Coronary artery (tissue), 2 donors: ENCODE measurements around the gene KCNAB2.

Source experiments
- DNase-seq: peaks from one replicate; pipeline ENCODE4 v3.0.0-alpha.2; 2017; ENCODE audit warnings: low spot score
- H3K27ac ChIP-seq, 2 donors: fragments of 200-600 bp; sonication (generic); one replicate each; pipeline ENCODE4 v1.5.1; 2016 to 2019
- H3K4me3 ChIP-seq: fragments of 200-600 bp; sonication (generic); 2 replicates; pipeline ENCODE4 v1.5.1; 2016; ENCODE audit warnings: mild to moderate bottlenecking, moderate library complexity
- TF ChIP-seq, protein P1 (sequence below): fragments of 200-600 bp; sonication (generic); IDR thresholded peaks from one replicate; pipeline ENCODE4 v1.5.1; 2019; ENCODE audit warnings: antibody characterized with exemption

Gene KCNAB2

DNA sequence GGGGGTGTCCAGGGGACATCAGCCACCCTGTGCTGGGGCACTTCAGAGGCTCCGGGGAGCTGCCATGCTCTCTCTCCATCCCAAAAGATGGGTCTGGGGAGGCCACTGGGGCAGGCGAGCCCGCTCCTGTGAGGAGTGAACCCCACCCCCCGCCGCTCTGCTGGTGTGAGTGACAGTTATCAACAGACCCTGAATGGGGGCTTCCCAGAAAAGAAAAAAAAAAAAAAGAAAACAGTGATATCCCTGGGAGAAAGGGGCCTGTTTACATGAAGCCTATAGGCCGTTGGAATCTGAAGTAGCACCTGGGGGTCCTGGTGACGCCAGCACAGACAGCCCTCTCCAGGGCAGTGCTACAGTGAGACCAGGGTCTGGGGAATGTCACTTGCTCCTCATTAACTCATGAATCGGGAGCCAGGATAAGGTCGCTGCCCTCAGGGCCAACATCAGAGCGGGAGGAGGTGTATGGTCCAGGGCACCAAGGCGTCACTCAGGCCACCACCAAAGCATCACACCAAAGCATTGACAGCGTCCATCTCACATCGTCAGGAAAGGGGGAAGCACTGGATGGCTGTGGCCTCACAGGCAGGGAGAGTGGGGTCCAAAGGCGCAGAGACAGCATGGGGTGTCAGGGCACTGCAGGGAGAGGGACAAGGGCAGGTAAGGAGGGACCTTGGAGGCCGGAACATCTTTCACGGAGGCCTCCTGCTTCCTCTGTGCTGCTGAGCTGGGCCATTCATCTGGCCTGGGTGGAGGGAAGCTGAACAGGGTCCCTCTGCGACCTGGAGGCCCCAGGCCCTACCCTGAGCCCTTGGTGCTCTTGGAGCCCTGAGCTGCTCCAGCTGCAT is 45.0 kb upstream of the KCNAB2 start:
- DNase-seq, result no peak
- TF ChIP-seq, protein P1, sequence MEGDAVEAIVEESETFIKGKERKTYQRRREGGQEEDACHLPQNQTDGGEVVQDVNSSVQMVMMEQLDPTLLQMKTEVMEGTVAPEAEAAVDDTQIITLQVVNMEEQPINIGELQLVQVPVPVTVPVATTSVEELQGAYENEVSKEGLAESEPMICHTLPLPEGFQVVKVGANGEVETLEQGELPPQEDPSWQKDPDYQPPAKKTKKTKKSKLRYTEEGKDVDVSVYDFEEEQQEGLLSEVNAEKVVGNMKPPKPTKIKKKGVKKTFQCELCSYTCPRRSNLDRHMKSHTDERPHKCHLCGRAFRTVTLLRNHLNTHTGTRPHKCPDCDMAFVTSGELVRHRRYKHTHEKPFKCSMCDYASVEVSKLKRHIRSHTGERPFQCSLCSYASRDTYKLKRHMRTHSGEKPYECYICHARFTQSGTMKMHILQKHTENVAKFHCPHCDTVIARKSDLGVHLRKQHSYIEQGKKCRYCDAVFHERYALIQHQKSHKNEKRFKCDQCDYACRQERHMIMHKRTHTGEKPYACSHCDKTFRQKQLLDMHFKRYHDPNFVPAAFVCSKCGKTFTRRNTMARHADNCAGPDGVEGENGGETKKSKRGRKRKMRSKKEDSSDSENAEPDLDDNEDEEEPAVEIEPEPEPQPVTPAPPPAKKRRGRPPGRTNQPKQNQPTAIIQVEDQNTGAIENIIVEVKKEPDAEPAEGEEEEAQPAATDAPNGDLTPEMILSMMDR, result no peak
- H3K4me3 ChIP-seq, result no peak overlapping the region
- H3K27ac ChIP-seq, result no peak overlapping the region

DNA sequence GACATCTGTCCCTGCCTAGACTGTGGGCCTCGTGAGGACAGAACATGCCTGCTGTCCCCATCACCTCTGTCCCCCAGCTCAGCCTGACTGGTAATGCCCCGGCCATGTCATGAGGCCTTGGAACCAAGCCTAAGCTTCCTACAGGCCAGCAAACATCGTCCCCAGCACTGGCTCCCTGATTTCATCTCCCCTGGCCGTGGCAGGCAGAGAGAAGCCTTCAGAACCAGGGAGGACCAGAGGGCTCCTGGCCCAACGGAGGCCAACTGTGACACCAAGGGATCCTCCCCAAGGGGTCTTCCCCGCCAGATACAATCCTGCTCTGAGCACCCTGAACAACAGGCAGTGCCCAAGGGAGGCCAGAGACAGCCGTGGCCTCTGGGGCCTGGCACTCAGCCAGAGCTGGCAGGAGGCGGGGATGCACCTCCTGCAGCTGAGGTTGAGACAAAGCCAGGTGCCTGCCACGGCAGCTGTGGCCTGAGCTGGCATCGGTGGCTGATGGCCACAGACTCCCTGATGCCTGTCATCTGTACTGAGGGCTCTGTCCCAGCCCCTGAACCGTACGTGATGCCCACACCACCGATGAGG is 43.6 kb upstream of the KCNAB2 start:
- DNase-seq, result no peak
- Histone ChIP-seq H3K4me3 (no peak overlapping the region), H3K27ac (no peak overlapping the region)
- TF ChIP-seq, protein P1, result no peak

DNA sequence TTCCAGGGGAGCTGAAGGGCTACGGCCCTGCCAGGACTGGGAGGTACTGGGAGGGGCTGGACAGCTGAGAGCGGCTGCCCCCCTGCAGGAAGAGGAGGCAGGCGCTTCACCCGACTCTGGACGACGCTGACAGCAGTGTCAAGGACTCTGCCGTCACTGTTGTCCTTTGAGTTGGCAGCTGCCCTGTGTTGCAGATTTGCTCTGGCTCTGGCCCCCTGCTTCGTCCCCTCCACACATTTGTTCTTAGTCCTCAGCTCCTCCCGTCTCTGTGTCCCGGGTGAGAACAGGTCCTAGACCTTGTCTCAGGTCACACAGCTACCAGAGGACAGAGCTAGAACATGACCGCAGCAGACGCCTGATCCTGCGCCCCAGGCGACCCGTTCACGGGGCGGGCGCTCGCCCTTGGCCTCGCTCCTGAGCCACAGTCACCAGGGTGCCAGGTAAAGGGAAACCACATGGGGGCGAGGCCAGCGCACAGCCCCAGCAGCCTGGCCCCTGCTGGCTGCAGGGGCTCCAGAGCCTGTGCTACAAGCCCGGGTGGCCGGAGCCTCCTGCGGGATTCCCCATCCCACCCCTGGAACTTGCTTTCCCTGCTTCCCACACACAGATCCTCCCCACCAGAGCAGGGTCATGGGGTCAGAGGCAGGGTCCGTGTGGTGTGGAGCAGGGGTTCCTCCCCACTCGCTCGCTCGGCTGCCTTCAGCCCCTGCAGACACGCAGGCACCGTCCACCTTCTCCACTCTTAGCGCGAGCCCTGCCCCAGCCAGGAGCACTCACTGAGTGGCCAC is 42.8 kb upstream of the KCNAB2 start:
- Histone ChIP-seq H3K27ac (no peak overlapping the region), H3K4me3 (no peak overlapping the region)
- TF ChIP-seq, protein P1, result no peak
- no peak for DNase-seq

- Histone ChIP-seq H3K4me3 (no peak overlapping the region), H3K27ac (no peak overlapping the region)
- TF ChIP-seq, protein P1, result no peak
- DNase-seq, result no peak
These were observed 41.9 kb upstream of the KCNAB2 start for GRCh38 chr1:6003568-6004411.

- Histone ChIP-seq H3K27ac (no peak overlapping the region), H3K4me3 (no peak overlapping the region)
- DNase-seq, result no peak
- TF ChIP-seq, protein P1, result no peak
These were observed 41.1 kb upstream of the KCNAB2 start for GRCh38 chr1:6004412-6005123.
